ENCODE results near the gene COPB1. TPM values are rescaled to one million over a fixed set of nuclear protein-coding genes. Genes with fewer than 3 reads are reported as not detected.

The COPB1 gene
- total RNA-seq, 4 donors from 2014 or later: 71.0 to 88.5 (median 84.0) TPM

- no peaks in the 10 kb centered on the region for H3K9me3 ChIP-seq
- 97% methylated on average over 1 of the region's 1 CpG for WGBS, 2 donors
- no peak for DNase-seq (ENCODE audit: low spot score in 2 of 2)
- no peaks in the 10 kb centered on the region for H3K27me3 ChIP-seq
- TF ChIP-seq EP300 (IDR thresholded peaks at IDR 0.05) (no peak), POLR2A (IDR thresholded peaks at IDR 0.05) (no peak), CTCF (IDR thresholded peaks at IDR 0.05) (no peak)
- H3K36me3 ChIP-seq: peaks cover 0 to 6% (median 0%) of the 10 kb centered on the region in 3 donors
- no peak overlapping the region for H3K27ac ChIP-seq
- H3K4me1 ChIP-seq: peaks cover 0 to 26% (median 13%) of the 10 kb centered on the region in 4 donors
- H3K4me3 ChIP-seq: no peak overlapping the region
Measured at GRCh38 chr11:14522801-14523200, 23.2 kb upstream of the COPB1 start.

GRCh38 chr11:14522245-14522644 lies 22.6 kb upstream of the COPB1 start:
- Histone ChIP-seq H3K36me3 (peaks cover 0 to 10% (median 0%) of the 10 kb centered on the region in 3 donors), H3K27me3 (no peaks in the 10 kb centered on the region), H3K4me1 (peaks cover 0 to 28% (median 13%) of the 10 kb centered on the region in 4 donors), H3K27ac (no peak overlapping the region), H3K9me3 (no peaks in the 10 kb centered on the region), H3K4me3 (no peak overlapping the region)
- WGBS, 2 donors: 95 to 97% methylated on average over 1 of the region's 1 CpG
- TF ChIP-seq EP300 (IDR thresholded peaks at IDR 0.05): no peak
- TF ChIP-seq CTCF (IDR thresholded peaks at IDR 0.05): no peak
- TF ChIP-seq POLR2A (IDR thresholded peaks at IDR 0.05): no peak
- no peak for DNase-seq (ENCODE audit: low spot score in 2 of 2)

- no peaks in the 10 kb centered on the region for H3K27me3 ChIP-seq
- DNase-seq (ENCODE audit: low spot score in 2 of 2): no peak
- H3K36me3 ChIP-seq: peaks cover 0 to 24% (median 0%) of the 10 kb centered on the region in 3 donors
- peaks cover 0 to 28% (median 13%) of the 10 kb centered on the region in 4 donors for H3K4me1 ChIP-seq
- TF ChIP-seq POLR2A (IDR thresholded peaks at IDR 0.05) (no peak), EP300 (IDR thresholded peaks at IDR 0.05) (no peak), CTCF (IDR thresholded peaks at IDR 0.05) (no peak)
- peak overlapping the region; percentile 65 to 91 (median 89) for H3K27ac ChIP-seq
- H3K4me3 ChIP-seq: peak overlapping the region; percentile 70 to 91 (median 85)
- whole genome bisulfite sequencing, 2 donors: 12 to 22% methylated on average over 11 of the region's 11 CpGs
- H3K9me3 ChIP-seq: no peaks in the 10 kb centered on the region
Measured at GRCh38 chr11:14520747-14521151, 21.1 kb upstream of the COPB1 start.

- H3K4me1 ChIP-seq: peaks cover 0 to 28% (median 13%) of the 10 kb centered on the region in 4 donors
- WGBS, 2 donors: 0 to 1% methylated on average over 28 to 56 of the region's 56 CpGs
- H3K27ac ChIP-seq: peak within 1 kb of the TSS; percentile 66 to 91 (median 89)
Measured at GRCh38 chr11:14519917-14520746, 20.5 kb upstream of the COPB1 start, which contains the start of gene PSMA1. Gene PSMA1, minus strand, starts transcription at chr11:14520386. Its CDS starts 87 bp downstream, at chr11:14520299.

More at GRCh38 chr11:14519917-14520746, 20.5 kb upstream of the COPB1 start, which contains the start of gene PSMA1:
- peaks cover 0 to 27% (median 0%) of the 10 kb centered on the region in 3 donors for H3K36me3 ChIP-seq
- DNase-seq (ENCODE audit: low spot score in 2 of 2): peak; percentile 89 to 91
- H3K9me3 ChIP-seq: no peaks in the 10 kb centered on the region
- peak within 1 kb of the TSS; percentile 70 to 91 (median 85) for H3K4me3 ChIP-seq
- no peaks in the 10 kb centered on the region for H3K27me3 ChIP-seq
- TF ChIP-seq POLR2A (IDR thresholded peaks at IDR 0.05) (peak; percentile 30 to 68), EP300 (IDR thresholded peaks at IDR 0.05) (peak; percentile 45 to 93), CTCF (IDR thresholded peaks at IDR 0.05) (peak; percentile 32 to 89 (median 63))
